Activated naive CD4-positive, alpha-beta T cell treated with anti-CD3 and anti-CD28 coated beads, Interleukin-2, amount 50 U/mL, for 16 hours (primary cell): ENCODE results near the gene CTNND2.

ENCODE experiments used
- DNase-seq: peaks from one replicate; pipeline ENCODE4 v3.0.0-alpha.2; 2020

CTNND2 gene

GRCh38 chr5:11230890-11231289 is 673.4 kb downstream of the CTNND2 start:
- DNase-seq = no peak

GRCh38 chr5:11227064-11227463 is 677.2 kb downstream of the CTNND2 start:
- DNase-seq = no peak

GRCh38 chr5:11224436-11225187 is 679.6 kb downstream of the CTNND2 start:
- no peak for DNase-seq

- no peak for DNase-seq
These were observed 682.1 kb downstream of the CTNND2 start for GRCh38 chr5:11222169-11222568.

- no peak for DNase-seq
These were observed 689.2 kb downstream of the CTNND2 start for GRCh38 chr5:11214864-11215644.

GRCh38 chr5:11212706-11213105 is 691.5 kb downstream of the CTNND2 start:
- DNase-seq = no peak

GRCh38 chr5:11197726-11198125 is 706.5 kb downstream of the CTNND2 start:
- DNase-seq = no peak

- no peak for DNase-seq
These were observed 712.6 kb downstream of the CTNND2 start for GRCh38 chr5:11191673-11192072.

- DNase-seq = no peak
These were observed 721.7 kb downstream of the CTNND2 start for GRCh38 chr5:11182441-11183080.

GRCh38 chr5:11181940-11182339 is 722.3 kb downstream of the CTNND2 start:
- DNase-seq = no peak

GRCh38 chr5:11180890-11181289 is 723.4 kb downstream of the CTNND2 start:
- DNase-seq = no peak

- no peak for DNase-seq
These were observed 726.1 kb downstream of the CTNND2 start for GRCh38 chr5:11177999-11178711.

- no peak for DNase-seq
These were observed 729.7 kb downstream of the CTNND2 start for GRCh38 chr5:11174591-11174990.

- DNase-seq = no peak
These were observed 731.8 kb downstream of the CTNND2 start for GRCh38 chr5:11172484-11172883.

- DNase-seq = no peak
These were observed 733.0 kb downstream of the CTNND2 start for GRCh38 chr5:11171236-11171635.

- DNase-seq = no peak
These were observed 737.3 kb downstream of the CTNND2 start for GRCh38 chr5:11166923-11167322.

- no peak for DNase-seq
These were observed 739.5 kb downstream of the CTNND2 start for GRCh38 chr5:11164531-11165294.

GRCh38 chr5:11157132-11157531 is 747.1 kb downstream of the CTNND2 start:
- no peak for DNase-seq

- no peak for DNase-seq
These were observed 750.4 kb downstream of the CTNND2 start for GRCh38 chr5:11153670-11154382.

- DNase-seq = no peak
These were observed 751.9 kb downstream of the CTNND2 start for GRCh38 chr5:11152368-11152767.

- DNase-seq = no peak
These were observed 753.3 kb downstream of the CTNND2 start for GRCh38 chr5:11150976-11151375.
